PFSK-1 (cell line): Measurements from ENCODE around the gene EXOC6B.

Source experiments
- FOXP2 ChIP-seq: optimal IDR thresholded peaks from 2 replicates; pipeline ENCODE3; 2011; ENCODE audit warnings: borderline replicate concordance, control low read depth, inconsistent platforms; ENCODE audit not compliant: insufficient read depth; ENCODE audit errors: extremely low read length, extremely low read depth
- POLR2AphosphoS5 ChIP-seq: IDR thresholded peaks from 2 replicates; pipeline ENCODE4 v1.6.1; 2012; ENCODE audit warnings: low read depth, mild to moderate bottlenecking, control low read depth, low read length, moderate library complexity
- SIN3A ChIP-seq: IDR thresholded peaks from 2 replicates; pipeline ENCODE4 v1.6.1; 2012; ENCODE audit warnings: mild to moderate bottlenecking, low read length, moderate library complexity, borderline replicate concordance; ENCODE audit not compliant: insufficient read depth
- TAF1 ChIP-seq: IDR thresholded peaks from 2 replicates; pipeline ENCODE4 v1.6.1; 2012; ENCODE audit warnings: low read length, control low read depth, borderline replicate concordance; ENCODE audit not compliant: insufficient read depth

DNA sequence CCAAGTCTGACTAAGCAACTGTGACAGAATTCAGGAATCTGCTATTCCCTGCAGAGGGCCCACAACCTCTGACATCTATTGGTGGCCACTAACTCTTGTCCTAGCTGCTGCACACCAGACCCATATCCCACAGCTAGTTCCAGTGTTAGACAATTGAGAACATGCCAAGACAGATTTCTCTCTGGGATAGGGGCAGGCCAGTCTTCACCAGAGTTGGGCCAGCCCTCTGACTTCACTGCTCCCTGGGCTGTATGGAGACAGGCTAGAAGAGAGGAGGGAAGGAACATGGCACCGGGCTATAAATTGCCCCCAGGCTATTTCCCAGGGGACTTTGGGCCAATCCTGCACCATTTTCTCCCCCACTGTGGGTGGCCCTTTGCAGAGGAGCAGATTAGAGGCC lies 645.5 kb downstream of the EXOC6B start:
- TF ChIP-seq FOXP2 (no peak), SIN3A (no peak), TAF1 (no peak), POLR2AphosphoS5 (no peak)
